ENCODE data around the gene MTOR. TPM values are rescaled to one million over a fixed set of nuclear protein-coding genes. Genes with fewer than 3 reads are reported as not detected.

The MTOR gene
- total and polyA plus RNA-seq, 10 of the 15 experiments (the other 5 are each of a cell fraction or from before 2014, with no cell fraction given) = 6.6 to 41.8 (median 29.8) TPM

DNA sequence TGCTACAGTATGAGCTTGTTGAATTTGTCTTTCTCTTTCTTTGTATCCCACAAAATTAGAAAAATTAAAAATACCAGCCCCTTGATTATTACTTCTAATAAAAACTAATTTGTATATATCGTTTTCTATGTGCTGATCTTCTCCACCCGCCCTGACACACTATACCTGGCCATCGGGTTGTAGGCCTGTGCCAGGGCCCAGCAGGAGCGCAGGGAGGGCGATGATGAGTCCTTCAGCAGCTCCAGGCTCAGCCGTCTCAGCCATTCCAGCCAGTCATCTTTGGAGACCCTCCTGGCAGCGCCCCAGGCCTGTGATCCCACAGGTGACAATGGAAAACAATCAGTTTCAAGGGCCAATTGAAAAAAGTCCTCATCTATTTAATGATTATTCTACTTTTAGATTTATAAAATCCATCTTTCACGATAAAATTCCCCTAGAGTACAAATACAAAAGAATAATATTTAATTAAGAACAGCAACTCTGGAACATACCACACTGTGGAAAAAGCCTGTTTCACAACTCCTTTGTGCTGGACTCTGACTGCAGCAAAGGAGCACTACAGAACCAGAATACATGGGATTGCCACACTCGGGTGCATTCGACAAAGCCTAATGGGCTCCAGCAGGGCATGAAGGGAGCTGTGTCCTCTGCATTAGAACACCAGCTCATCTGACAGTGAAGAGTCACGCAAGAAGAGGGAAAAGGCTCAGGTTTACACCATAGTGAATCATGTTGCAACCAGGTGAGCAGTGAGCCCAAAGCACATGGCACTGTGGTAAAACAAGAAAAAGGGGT is 57.8 kb downstream of the MTOR start:
- H3K9me3 ChIP-seq (replicated peaks; ENCODE audit: control insufficient read depth, insufficient read depth, low read length) = no peaks in the 10 kb centered on the region
- CTCF ChIA-PET = no interaction called here
- H3K27ac ChIP-seq (ENCODE audit: control insufficient read depth, insufficient read depth) = no peak overlapping the region
- POLR2A ChIA-PET = interaction anchor here (0.6 kb wide), 1 partner anchor 753 kb away, joined by 3 read pairs; no protein-coding TSS in a partner anchor
- 91% methylated on average over 11 of the region's 11 CpGs for WGBS (ENCODE audit: insufficient coverage, insufficient replicate concordance, low lambda C conversion rate, missing lambda C conversion rate)
- no peaks in the 10 kb centered on the region for H3K27me3 ChIP-seq (replicated peaks in 1 of 2; ENCODE audit: control insufficient read depth in 2 of 2, insufficient read depth in 2 of 2, low read length in 1 of 2)
- H4K20me1 ChIP-seq (ENCODE audit: control insufficient read depth, insufficient read depth) = no peaks in the 10 kb centered on the region
- no peak overlapping the region for H3K4me3 ChIP-seq
- ATAC-seq = no peak
- RAD21 ChIA-PET (ENCODE audit: unreplicated experiment) = no interaction called here
- no peak overlapping the region for H2AFZ ChIP-seq (ENCODE audit: control insufficient read depth, low read depth, low read length)
- in situ Hi-C loops (cut with MboI) (no loop called here), intact Hi-C loops (cut with micrococcal nuclease; ENCODE audit: unreplicated experiment) (no loop called here)
- H3K79me2 ChIP-seq (ENCODE audit: control insufficient read depth, insufficient read depth, low read length) = no peaks in the 10 kb centered on the region
- BruUV-seq (replicated peaks) = no TSS peak
- H3K4me2 ChIP-seq (ENCODE audit: control insufficient read depth, insufficient read depth) = no peak overlapping the region
- SMC1A ChIA-PET (ENCODE audit: uncharacterized antibody, unreplicated experiment) = interaction anchor here (1.1 kb wide), 1 partner anchor 142 kb away, joined by 3 read pairs; no protein-coding TSS in a partner anchor
- peaks cover 8 to 21% of the 10 kb centered on the region in 2 experiments for H3K36me3 ChIP-seq (ENCODE audit: control insufficient read depth in 2 of 2, insufficient read depth in 2 of 2, low read length in 1 of 2)
- FAIRE-seq = no peak
- DNase-seq (ENCODE audit: low read depth, low spot score) = no peak
- no peak overlapping the region for H3K9ac ChIP-seq (ENCODE audit: control insufficient read depth, insufficient read depth, low read length)
- H3K4me1 ChIP-seq (ENCODE audit: control insufficient read depth, insufficient read depth, low read length) = no peaks in the 10 kb centered on the region
- TF ChIP-seq POLR2A (IDR thresholded peaks at IDR 0.05; ENCODE audit: low read depth, low read length) = no peak
- TF ChIP-seq, protein P1, sequence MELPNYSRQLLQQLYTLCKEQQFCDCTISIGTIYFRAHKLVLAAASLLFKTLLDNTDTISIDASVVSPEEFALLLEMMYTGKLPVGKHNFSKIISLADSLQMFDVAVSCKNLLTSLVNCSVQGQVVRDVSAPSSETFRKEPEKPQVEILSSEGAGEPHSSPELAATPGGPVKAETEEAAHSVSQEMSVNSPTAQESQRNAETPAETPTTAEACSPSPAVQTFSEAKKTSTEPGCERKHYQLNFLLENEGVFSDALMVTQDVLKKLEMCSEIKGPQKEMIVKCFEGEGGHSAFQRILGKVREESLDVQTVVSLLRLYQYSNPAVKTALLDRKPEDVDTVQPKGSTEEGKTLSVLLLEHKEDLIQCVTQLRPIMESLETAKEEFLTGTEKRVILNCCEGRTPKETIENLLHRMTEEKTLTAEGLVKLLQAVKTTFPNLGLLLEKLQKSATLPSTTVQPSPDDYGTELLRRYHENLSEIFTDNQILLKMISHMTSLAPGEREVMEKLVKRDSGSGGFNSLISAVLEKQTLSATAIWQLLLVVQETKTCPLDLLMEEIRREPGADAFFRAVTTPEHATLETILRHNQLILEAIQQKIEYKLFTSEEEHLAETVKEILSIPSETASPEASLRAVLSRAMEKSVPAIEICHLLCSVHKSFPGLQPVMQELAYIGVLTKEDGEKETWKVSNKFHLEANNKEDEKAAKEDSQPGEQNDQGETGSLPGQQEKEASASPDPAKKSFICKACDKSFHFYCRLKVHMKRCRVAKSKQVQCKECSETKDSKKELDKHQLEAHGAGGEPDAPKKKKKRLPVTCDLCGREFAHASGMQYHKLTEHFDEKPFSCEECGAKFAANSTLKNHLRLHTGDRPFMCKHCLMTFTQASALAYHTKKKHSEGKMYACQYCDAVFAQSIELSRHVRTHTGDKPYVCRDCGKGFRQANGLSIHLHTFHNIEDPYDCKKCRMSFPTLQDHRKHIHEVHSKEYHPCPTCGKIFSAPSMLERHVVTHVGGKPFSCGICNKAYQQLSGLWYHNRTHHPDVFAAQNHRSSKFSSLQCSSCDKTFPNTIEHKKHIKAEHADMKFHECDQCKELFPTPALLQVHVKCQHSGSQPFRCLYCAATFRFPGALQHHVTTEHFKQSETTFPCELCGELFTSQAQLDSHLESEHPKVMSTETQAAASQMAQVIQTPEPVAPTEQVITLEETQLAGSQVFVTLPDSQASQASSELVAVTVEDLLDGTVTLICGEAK (IDR thresholded peaks at IDR 0.05; ENCODE audit: borderline replicate concordance) = no peak
- TF ChIP-seq, protein P2, sequence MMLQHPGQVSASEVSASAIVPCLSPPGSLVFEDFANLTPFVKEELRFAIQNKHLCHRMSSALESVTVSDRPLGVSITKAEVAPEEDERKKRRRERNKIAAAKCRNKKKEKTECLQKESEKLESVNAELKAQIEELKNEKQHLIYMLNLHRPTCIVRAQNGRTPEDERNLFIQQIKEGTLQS (IDR thresholded peaks at IDR 0.05; ENCODE audit: borderline replicate concordance, extremely low read depth, low read depth, low read length) = no peak
- TF ChIP-seq, protein P3, sequence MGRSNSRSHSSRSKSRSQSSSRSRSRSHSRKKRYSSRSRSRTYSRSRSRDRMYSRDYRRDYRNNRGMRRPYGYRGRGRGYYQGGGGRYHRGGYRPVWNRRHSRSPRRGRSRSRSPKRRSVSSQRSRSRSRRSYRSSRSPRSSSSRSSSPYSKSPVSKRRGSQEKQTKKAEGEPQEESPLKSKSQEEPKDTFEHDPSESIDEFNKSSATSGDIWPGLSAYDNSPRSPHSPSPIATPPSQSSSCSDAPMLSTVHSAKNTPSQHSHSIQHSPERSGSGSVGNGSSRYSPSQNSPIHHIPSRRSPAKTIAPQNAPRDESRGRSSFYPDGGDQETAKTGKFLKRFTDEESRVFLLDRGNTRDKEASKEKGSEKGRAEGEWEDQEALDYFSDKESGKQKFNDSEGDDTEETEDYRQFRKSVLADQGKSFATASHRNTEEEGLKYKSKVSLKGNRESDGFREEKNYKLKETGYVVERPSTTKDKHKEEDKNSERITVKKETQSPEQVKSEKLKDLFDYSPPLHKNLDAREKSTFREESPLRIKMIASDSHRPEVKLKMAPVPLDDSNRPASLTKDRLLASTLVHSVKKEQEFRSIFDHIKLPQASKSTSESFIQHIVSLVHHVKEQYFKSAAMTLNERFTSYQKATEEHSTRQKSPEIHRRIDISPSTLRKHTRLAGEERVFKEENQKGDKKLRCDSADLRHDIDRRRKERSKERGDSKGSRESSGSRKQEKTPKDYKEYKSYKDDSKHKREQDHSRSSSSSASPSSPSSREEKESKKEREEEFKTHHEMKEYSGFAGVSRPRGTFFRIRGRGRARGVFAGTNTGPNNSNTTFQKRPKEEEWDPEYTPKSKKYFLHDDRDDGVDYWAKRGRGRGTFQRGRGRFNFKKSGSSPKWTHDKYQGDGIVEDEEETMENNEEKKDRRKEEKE (IDR thresholded peaks at IDR 0.05) = no peak
- TF ChIP-seq, protein P4, sequence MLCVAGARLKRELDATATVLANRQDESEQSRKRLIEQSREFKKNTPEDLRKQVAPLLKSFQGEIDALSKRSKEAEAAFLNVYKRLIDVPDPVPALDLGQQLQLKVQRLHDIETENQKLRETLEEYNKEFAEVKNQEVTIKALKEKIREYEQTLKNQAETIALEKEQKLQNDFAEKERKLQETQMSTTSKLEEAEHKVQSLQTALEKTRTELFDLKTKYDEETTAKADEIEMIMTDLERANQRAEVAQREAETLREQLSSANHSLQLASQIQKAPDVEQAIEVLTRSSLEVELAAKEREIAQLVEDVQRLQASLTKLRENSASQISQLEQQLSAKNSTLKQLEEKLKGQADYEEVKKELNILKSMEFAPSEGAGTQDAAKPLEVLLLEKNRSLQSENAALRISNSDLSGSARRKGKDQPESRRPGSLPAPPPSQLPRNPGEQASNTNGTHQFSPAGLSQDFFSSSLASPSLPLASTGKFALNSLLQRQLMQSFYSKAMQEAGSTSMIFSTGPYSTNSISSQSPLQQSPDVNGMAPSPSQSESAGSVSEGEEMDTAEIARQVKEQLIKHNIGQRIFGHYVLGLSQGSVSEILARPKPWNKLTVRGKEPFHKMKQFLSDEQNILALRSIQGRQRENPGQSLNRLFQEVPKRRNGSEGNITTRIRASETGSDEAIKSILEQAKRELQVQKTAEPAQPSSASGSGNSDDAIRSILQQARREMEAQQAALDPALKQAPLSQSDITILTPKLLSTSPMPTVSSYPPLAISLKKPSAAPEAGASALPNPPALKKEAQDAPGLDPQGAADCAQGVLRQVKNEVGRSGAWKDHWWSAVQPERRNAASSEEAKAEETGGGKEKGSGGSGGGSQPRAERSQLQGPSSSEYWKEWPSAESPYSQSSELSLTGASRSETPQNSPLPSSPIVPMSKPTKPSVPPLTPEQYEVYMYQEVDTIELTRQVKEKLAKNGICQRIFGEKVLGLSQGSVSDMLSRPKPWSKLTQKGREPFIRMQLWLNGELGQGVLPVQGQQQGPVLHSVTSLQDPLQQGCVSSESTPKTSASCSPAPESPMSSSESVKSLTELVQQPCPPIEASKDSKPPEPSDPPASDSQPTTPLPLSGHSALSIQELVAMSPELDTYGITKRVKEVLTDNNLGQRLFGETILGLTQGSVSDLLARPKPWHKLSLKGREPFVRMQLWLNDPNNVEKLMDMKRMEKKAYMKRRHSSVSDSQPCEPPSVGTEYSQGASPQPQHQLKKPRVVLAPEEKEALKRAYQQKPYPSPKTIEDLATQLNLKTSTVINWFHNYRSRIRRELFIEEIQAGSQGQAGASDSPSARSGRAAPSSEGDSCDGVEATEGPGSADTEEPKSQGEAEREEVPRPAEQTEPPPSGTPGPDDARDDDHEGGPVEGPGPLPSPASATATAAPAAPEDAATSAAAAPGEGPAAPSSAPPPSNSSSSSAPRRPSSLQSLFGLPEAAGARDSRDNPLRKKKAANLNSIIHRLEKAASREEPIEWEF (IDR thresholded peaks at IDR 0.05; ENCODE audit: insufficient replicate concordance, low read depth, low read length) = no peak
- no peak for TF ChIP-seq ESRRA (IDR thresholded peaks at IDR 0.05; ENCODE audit: low read length)
- TF ChIP-seq, protein P5, sequence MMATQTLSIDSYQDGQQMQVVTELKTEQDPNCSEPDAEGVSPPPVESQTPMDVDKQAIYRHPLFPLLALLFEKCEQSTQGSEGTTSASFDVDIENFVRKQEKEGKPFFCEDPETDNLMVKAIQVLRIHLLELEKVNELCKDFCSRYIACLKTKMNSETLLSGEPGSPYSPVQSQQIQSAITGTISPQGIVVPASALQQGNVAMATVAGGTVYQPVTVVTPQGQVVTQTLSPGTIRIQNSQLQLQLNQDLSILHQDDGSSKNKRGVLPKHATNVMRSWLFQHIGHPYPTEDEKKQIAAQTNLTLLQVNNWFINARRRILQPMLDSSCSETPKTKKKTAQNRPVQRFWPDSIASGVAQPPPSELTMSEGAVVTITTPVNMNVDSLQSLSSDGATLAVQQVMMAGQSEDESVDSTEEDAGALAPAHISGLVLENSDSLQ (IDR thresholded peaks at IDR 0.05) = no peak
- no peak for TF ChIP-seq SMC3 (IDR thresholded peaks at IDR 0.05; ENCODE audit: borderline replicate concordance, low read length)
